ENCODE measurements around the gene TULP4. TPM values are rescaled to one million over a fixed set of nuclear protein-coding genes. Genes with fewer than 3 reads are reported as not detected.

Gene TULP4
- total RNA-seq, 1 donor from 2014 or later = 252 TPM

DNA sequence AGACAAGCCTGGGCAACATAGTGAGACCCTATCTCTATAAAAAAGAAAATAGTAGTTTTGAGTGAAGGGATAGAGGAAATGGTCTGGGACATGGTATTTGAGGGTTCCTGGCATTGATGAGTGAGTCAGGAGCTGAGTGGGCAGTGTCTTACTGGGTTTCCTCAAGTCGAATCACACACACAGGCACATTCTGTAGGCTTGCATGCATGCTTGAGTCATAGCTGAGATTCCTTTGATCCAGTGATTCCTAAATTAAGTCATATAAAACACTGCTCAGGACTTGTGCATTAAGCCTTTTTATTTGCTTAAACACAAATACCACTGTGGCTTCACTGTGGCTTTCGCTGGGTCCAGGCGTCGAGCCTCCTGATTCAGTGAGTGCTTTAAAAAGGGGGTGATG is 175.8 kb downstream of the TULP4 start:
- Histone ChIP-seq H3K4me3 (no peak overlapping the region), H3F3A (ENCODE audit: low read depth) (no peaks in the 10 kb centered on the region), H3K79me2 (ENCODE audit: low read depth) (no peaks in the 10 kb centered on the region), H3K27me3 (no peaks in the 10 kb centered on the region), H3K9ac (no peak overlapping the region), H3K4me2 (no peak overlapping the region), H3K36me3 (no peaks in the 10 kb centered on the region), H2AFZ (replicated peaks) (no peak overlapping the region), H3K4me1 (no peaks in the 10 kb centered on the region), H4K20me1 (ENCODE audit: low read depth) (no peaks in the 10 kb centered on the region), H3K9me3 (ENCODE audit: low read depth) (no peaks in the 10 kb centered on the region), H3K27ac (no peak overlapping the region)
- Mint-ChIP-seq H3K27ac (no peak overlapping the region), H3K4me3 (no peak overlapping the region), H3K9me3 (no peaks in the 10 kb centered on the region), H3K36me3 (peaks cover 24% of the 10 kb centered on the region), H3K27me3 (ENCODE audit: insufficient read depth, low read depth) (no peaks in the 10 kb centered on the region), H3K4me1 (no peaks in the 10 kb centered on the region)
- TF ChIP-seq EZH2phosphoT487 (IDR thresholded peaks at IDR 0.05) (no peak), EZH2 (IDR thresholded peaks at IDR 0.05) (no peak)
- TF ChIP-seq, protein P1, sequence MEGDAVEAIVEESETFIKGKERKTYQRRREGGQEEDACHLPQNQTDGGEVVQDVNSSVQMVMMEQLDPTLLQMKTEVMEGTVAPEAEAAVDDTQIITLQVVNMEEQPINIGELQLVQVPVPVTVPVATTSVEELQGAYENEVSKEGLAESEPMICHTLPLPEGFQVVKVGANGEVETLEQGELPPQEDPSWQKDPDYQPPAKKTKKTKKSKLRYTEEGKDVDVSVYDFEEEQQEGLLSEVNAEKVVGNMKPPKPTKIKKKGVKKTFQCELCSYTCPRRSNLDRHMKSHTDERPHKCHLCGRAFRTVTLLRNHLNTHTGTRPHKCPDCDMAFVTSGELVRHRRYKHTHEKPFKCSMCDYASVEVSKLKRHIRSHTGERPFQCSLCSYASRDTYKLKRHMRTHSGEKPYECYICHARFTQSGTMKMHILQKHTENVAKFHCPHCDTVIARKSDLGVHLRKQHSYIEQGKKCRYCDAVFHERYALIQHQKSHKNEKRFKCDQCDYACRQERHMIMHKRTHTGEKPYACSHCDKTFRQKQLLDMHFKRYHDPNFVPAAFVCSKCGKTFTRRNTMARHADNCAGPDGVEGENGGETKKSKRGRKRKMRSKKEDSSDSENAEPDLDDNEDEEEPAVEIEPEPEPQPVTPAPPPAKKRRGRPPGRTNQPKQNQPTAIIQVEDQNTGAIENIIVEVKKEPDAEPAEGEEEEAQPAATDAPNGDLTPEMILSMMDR (IDR thresholded peaks at IDR 0.05) = no peak
- DNase-seq (ENCODE audit: low spot score) = no peak

DNA sequence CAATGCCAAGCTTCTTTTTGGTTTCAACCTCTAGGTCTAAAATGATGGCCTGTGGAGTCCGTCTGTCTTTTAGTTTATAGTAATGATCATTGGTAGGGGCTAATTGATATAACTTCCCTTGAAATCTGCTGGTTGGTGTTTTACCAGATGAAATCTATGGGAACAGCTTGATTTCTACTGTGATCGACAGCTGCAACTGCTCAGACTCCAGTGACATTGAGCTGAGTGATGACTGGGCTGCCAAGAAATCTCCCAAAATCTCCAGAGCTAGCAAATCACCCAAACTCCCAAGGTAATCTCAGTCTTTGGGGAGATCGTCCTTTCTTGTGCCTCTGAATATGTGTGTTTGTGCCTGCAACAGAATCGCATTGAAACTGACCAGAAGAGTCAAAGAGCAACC is 177.2 kb downstream of the TULP4 start:
- Histone ChIP-seq H3K9me3 (ENCODE audit: low read depth) (no peaks in the 10 kb centered on the region), H3K79me2 (ENCODE audit: low read depth) (no peaks in the 10 kb centered on the region), H3K4me1 (no peaks in the 10 kb centered on the region), H3K4me3 (no peak overlapping the region), H3K27ac (no peak overlapping the region), H3K36me3 (no peaks in the 10 kb centered on the region), H3K27me3 (no peaks in the 10 kb centered on the region), H3K9ac (no peak overlapping the region), H3K4me2 (no peak overlapping the region), H4K20me1 (ENCODE audit: low read depth) (no peaks in the 10 kb centered on the region), H2AFZ (replicated peaks) (no peak overlapping the region), H3F3A (ENCODE audit: low read depth) (no peaks in the 10 kb centered on the region)
- no peaks in the 10 kb centered on the region for H3K4me1 Mint-ChIP-seq
- H3K4me3 Mint-ChIP-seq = no peak overlapping the region
- no peak for TF ChIP-seq EZH2 (IDR thresholded peaks at IDR 0.05)
- TF ChIP-seq, protein P1 (IDR thresholded peaks at IDR 0.05) = no peak
- no peak for TF ChIP-seq EZH2phosphoT487 (IDR thresholded peaks at IDR 0.05)
- H3K9me3 Mint-ChIP-seq = no peaks in the 10 kb centered on the region
- H3K36me3 Mint-ChIP-seq = peaks cover 27% of the 10 kb centered on the region
- no peaks in the 10 kb centered on the region for H3K27me3 Mint-ChIP-seq (ENCODE audit: insufficient read depth, low read depth)
- H3K27ac Mint-ChIP-seq = no peak overlapping the region
- DNase-seq (ENCODE audit: low spot score) = no peak

DNA sequence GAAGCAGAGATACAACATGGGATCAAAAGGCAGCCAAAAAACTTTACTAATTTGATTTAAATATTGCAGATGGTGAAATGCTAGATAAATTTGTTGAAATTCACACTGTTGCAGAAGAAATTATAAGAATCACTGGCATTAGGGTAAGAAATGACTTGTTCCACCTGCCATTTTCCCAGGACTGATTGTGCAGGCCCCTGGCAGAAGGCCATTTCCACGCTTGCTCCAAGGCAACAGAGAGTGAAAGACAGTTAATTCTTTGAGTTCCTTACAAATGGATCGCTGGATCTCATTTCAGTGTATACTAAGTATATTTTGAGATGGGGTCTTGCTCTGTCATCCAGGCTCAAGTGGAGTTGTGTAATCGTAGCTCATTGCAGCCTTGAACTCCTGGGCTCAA is 180.6 kb downstream of the TULP4 start:
- no peaks in the 10 kb centered on the region for H3K27me3 ChIP-seq
- no peaks in the 10 kb centered on the region for H3K79me2 ChIP-seq (ENCODE audit: low read depth)
- no peaks in the 10 kb centered on the region for H3K4me1 Mint-ChIP-seq
- H3K4me3 Mint-ChIP-seq = no peak overlapping the region
- no peaks in the 10 kb centered on the region for H3K27me3 Mint-ChIP-seq (ENCODE audit: insufficient read depth, low read depth)
- H3K9me3 Mint-ChIP-seq = no peaks in the 10 kb centered on the region
- no peak overlapping the region for H3K9ac ChIP-seq
- H3K27ac Mint-ChIP-seq = no peak overlapping the region
- no peak overlapping the region for H2AFZ ChIP-seq (replicated peaks)
- H3K4me1 ChIP-seq = no peaks in the 10 kb centered on the region
- H3K9me3 ChIP-seq (ENCODE audit: low read depth) = no peaks in the 10 kb centered on the region
- no peaks in the 10 kb centered on the region for H3K36me3 ChIP-seq
- no peaks in the 10 kb centered on the region for H3F3A ChIP-seq (ENCODE audit: low read depth)
- no peak overlapping the region for H3K4me3 ChIP-seq
- peaks cover 23% of the 10 kb centered on the region for H3K36me3 Mint-ChIP-seq
- no peak overlapping the region for H3K27ac ChIP-seq
- H3K4me2 ChIP-seq = no peak overlapping the region
- no peaks in the 10 kb centered on the region for H4K20me1 ChIP-seq (ENCODE audit: low read depth)
- DNase-seq (ENCODE audit: low spot score) = no peak
- TF ChIP-seq, protein P1 (IDR thresholded peaks at IDR 0.05) = no peak
- TF ChIP-seq EZH2phosphoT487 (IDR thresholded peaks at IDR 0.05) (no peak), EZH2 (IDR thresholded peaks at IDR 0.05) (no peak)

All from neural progenitor cell (in vitro differentiated cells).